HepG2 (cell line): ENCODE results near the gene APOLD1. TPM values are rescaled to one million over a fixed set of nuclear protein-coding genes. Genes with fewer than 3 reads are reported as not detected.

Source experiments
- ATAC-seq: fragments of 200-7000 bp; cut with Tn5 transposase; 3 replicates; pipeline ENCODE4 v1.9.1; 2020; ENCODE audit warnings: mild to moderate bottlenecking, moderate library complexity
- BruUV-seq: library from RNA; stranded (reverse); fragments of 400-500 nt; replicated peaks from 2 replicates; lab custom pipeline; 2021; lab: Mats Ljungman, UMichigan
- CTCF ChIA-PET: fragments of 300-600 bp; formaldehyde crosslinking; extraction: SDS; loops from one replicate; lab custom pipeline; 2021; ENCODE audit warnings: low total read pairs, inconsistent platforms, low intra/inter-chr PET ratio; lab: Yijun Ruan, JAX
- POLR2A ChIA-PET: fragments of 350-600 bp; sonication (Branson Sonifier 250); formaldehyde crosslinking; loops from one replicate; lab custom pipeline; 2020; ENCODE audit warnings: antibody characterized with exemption, inconsistent platforms; lab: Yijun Ruan, JAX
- DNase-seq: peaks from one replicate; pipeline ENCODE4 v3.0.0-alpha.2; 2015; ENCODE audit warnings: low spot score
- FAIRE-seq: peaks from 3 replicates; lab custom pipeline; 2011; peaks lifted over from hg19 to GRCh38; lab: Jason Lieb, UNC
- H2AFZ ChIP-seq: one replicate; pipeline ENCODE4 v1.6.1; 2011; ENCODE audit warnings: low read length, inconsistent platforms
- H3K27ac ChIP-seq: fragments of 300-600 bp; 3 replicates; pipeline ENCODE4 v1.8.0; 2011; ENCODE audit warnings: mixed run types, mild to moderate bottlenecking, mixed read lengths, low read length, inconsistent platforms; ENCODE audit not compliant: insufficient read depth; ENCODE audit errors: extremely low read length
- H3K27me3 ChIP-seq, 2 experiments: fragments of 200-600 bp in 1 of 2; 2 replicates in 1 of 2; 3 replicates in 1 of 2; pipeline versions ENCODE4 v1.6.0 to v1.8.0; 2011; ENCODE audit warnings: low read length in 2 of 2, mild to moderate bottlenecking in 2 of 2, moderate library complexity in 2 of 2, inconsistent platforms in 1 of 2; ENCODE audit not compliant: insufficient read depth in 2 of 2, control insufficient read depth in 1 of 2
- H3K36me3 ChIP-seq, 2 experiments: fragments of 200-600 bp in 1 of 2; replicated peaks in 1 of 2; 2 replicates in 1 of 2; 3 replicates in 1 of 2; pipeline versions ENCODE4 v1.5.1 to v1.8.0; 2011; ENCODE audit warnings: low read length in 2 of 2, inconsistent platforms in 1 of 2; ENCODE audit not compliant: insufficient read depth in 2 of 2, control insufficient read depth in 1 of 2
- H3K4me1 ChIP-seq: 2 replicates; pipeline ENCODE4 v1.5.1; 2012; ENCODE audit warnings: low read length, inconsistent platforms; ENCODE audit not compliant: insufficient read depth
- H3K4me2 ChIP-seq: 2 replicates; pipeline ENCODE4 v1.6.0; 2011; ENCODE audit warnings: low read depth, low read length, inconsistent platforms
- H3K4me3 ChIP-seq, 3 experiments: fragments of 200-600 bp in 1 of 3; sonication (generic), shearing (Covaris generic) in 1 of 3; replicated peaks in 1 of 3; 2 replicates each; pipeline ENCODE4 v1.5.1; 2011 to 2016; ENCODE audit warnings: low read length in 3 of 3, inconsistent platforms in 2 of 3, low read depth in 2 of 3, mild to moderate bottlenecking in 2 of 3, control low read depth in 1 of 3, mixed read lengths in 1 of 3; ENCODE audit not compliant: insufficient read depth in 1 of 3
- H3K79me2 ChIP-seq: one replicate; pipeline ENCODE4 v1.6.1; 2011; ENCODE audit warnings: low read length, inconsistent platforms; ENCODE audit not compliant: insufficient read depth
- H3K9ac ChIP-seq: 2 replicates; pipeline ENCODE4 v1.6.0; 2011; ENCODE audit warnings: mild to moderate bottlenecking, low read depth, low read length, inconsistent platforms; ENCODE audit not compliant: insufficient read depth
- H3K9me3 ChIP-seq: 2 replicates; pipeline ENCODE4 v1.5.1; 2012; ENCODE audit warnings: mild to moderate bottlenecking, low read length
- H4K20me1 ChIP-seq: 2 replicates; pipeline ENCODE4 v1.6.0; 2011; ENCODE audit warnings: inconsistent platforms, mild to moderate bottlenecking, low read length, moderate library complexity; ENCODE audit not compliant: insufficient read depth
- ATF6 ChIP-seq: sonication (generic); formaldehyde crosslinking; conservative IDR thresholded peaks from 2 replicates; pipeline ENCODE4 v1.4.0; 2020; ENCODE audit warnings: missing genetic modification reagents
- DR1 ChIP-seq: sonication (generic); formaldehyde crosslinking; IDR thresholded peaks from 2 replicates; pipeline ENCODE4 v1.8.0; 2021; ENCODE audit warnings: mild to moderate bottlenecking, missing genetic modification reagents, inconsistent platforms
- FOXJ3 ChIP-seq: sonication (generic); formaldehyde crosslinking; IDR thresholded peaks from 2 replicates; pipeline ENCODE4 v1.4.0; 2020; ENCODE audit warnings: missing genetic modification reagents, mild to moderate bottlenecking, borderline replicate concordance
- HIC2 ChIP-seq: sonication (generic); formaldehyde crosslinking; IDR thresholded peaks from 2 replicates; pipeline ENCODE4 v1.9.0; 2022; ENCODE audit warnings: low read depth, missing genetic modification reagents
- MYNN ChIP-seq: sonication (generic); formaldehyde crosslinking; IDR thresholded peaks from 2 replicates; pipeline ENCODE4 v1.4.0; 2020; ENCODE audit warnings: mild to moderate bottlenecking, low read depth, missing genetic modification reagents
- PRDM10 ChIP-seq: sonication (generic); formaldehyde crosslinking; IDR thresholded peaks from 2 replicates; pipeline ENCODE4 v1.4.0; 2020; ENCODE audit warnings: low read depth, missing genetic modification reagents
- SKI ChIP-seq: fragments of 450-650 bp; IDR thresholded peaks from one replicate; pipeline ENCODE4 v1.6.1; 2018; ENCODE audit warnings: mild to moderate bottlenecking; ENCODE audit not compliant: partially characterized antibody
- YY1 ChIP-seq: IDR thresholded peaks from 2 replicates; pipeline ENCODE4 v1.6.1; 2011; ENCODE audit warnings: low read length, low read depth, moderate library complexity, mild to moderate bottlenecking; ENCODE audit not compliant: insufficient read depth, insufficient replicate concordance
- ZNF234 ChIP-seq: sonication (generic); formaldehyde crosslinking; conservative IDR thresholded peaks from 2 replicates; pipeline ENCODE4 v1.5.1; 2020; ENCODE audit warnings: mild to moderate bottlenecking, missing genetic modification reagents
- ZNF501 ChIP-seq: sonication (generic); formaldehyde crosslinking; IDR thresholded peaks from 2 replicates; pipeline ENCODE4 v1.5.1; 2020; ENCODE audit warnings: mild to moderate bottlenecking, moderate library complexity, missing genetic modification reagents
- ZSCAN31 ChIP-seq: sonication (generic); formaldehyde crosslinking; IDR thresholded peaks from 2 replicates; pipeline ENCODE4 v1.5.0; 2020; ENCODE audit warnings: low read depth, mild to moderate bottlenecking, missing genetic modification reagents
- WGBS: methylation state at CpG from one replicate; pipeline ENCODE4 v1.1.6; 2017; ENCODE audit warnings: low lambda C conversion rate; 5-methylcytosine and 5-hydroxymethylcytosine counted together
- in situ Hi-C: cut with HindIII; loops from 2 replicates; pipeline ENCODE4 v1.10.0; 2017; ENCODE audit warnings: low pct_unique_long_range_greater_than_20kb; ENCODE audit not compliant: extremely low pct_ligation_motif_present
- intact Hi-C: fragments of 100-400 bp; cut with micrococcal nuclease; formaldehyde crosslinking; loops from one replicate; pipeline ENCODE4 v1.10.0; 2022; ENCODE audit not compliant: unreplicated experiment
- polyA plus RNA-seq, 8 experiments: library from polyadenylated mRNA; depleted of rRNA in 3 of 8; stranded (reverse) in 7 of 8; unstranded in 1 of 8; fragments of >200 nt; fragmentation: Illumina TruSeq in 4 of 8; extraction: Trizol in 4 of 8; gene quantifications; 2 replicates each; pipeline versions ENCODE4 v1.2.1 to v1.2.3, GENCODE V29; 2011 to 2016; ENCODE audit warnings: low read depth in 4 of 8, missing spikeins in 1 of 8, mixed read lengths in 1 of 8; ENCODE audit not compliant: insufficient read depth in 1 of 8
- total RNA-seq, 5 experiments: library from RNA; depleted of rRNA; stranded (reverse); fragments of >200 nt; fragmentation: Illumina TruSeq; extraction: Trizol; gene quantifications; 2 replicates each; pipeline ENCODE4 v1.2.3, GENCODE V29; 2016; ENCODE audit warnings: low read depth in 1 of 5
- TF ChIP-seq, protein P1 (sequence below): sonication (generic); formaldehyde crosslinking; IDR thresholded peaks from 2 replicates; pipeline ENCODE4 v1.8.0; 2022; ENCODE audit warnings: missing genetic modification reagents, low read depth, mild to moderate bottlenecking, borderline replicate concordance

Gene APOLD1
- total and polyA plus RNA-seq, 2 of the 13 experiments (the other 11 are each of a cell fraction or from before 2014, with no cell fraction given): 0.20 to 0.84 TPM

GRCh38 chr12:12745576-12746211, 39.8 kb upstream of the APOLD1 start (continued):
- TF ChIP-seq ZNF501 (CRISPR knock-in tag) (no peak), PRDM10 (CRISPR knock-in tag) (no peak), FOXJ3 (CRISPR knock-in tag) (no peak), MYNN (no peak), YY1 (no peak), HIC2 (CRISPR knock-in tag) (no peak)

DNA sequence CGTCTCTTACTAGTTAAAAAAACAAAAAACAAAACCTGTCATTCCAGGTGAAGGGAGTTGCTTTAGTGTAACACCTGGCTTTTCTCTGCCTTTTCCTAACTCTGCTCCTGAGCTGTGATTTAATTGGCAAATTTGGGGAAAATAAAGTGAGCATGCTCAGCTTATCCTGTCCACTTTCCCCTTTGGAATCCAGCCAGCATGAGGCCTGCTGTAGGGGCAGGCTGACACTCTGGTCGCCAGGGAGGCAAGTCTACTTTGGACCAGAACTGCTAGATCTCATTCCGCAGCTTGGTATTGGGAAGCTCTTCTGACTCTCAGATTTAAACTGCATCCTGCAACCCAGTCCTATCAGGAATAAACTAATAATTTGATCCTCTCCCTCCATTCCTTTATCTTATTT, 38.2 kb upstream of the APOLD1 start:
- ChIA-PET CTCF (no interaction called here), POLR2A (no interaction called here)
- intact Hi-C loops: no loop called here
- H3K27me3 ChIP-seq: no peaks in the 10 kb centered on the region
- H3K36me3 ChIP-seq: no peaks in the 10 kb centered on the region
- 47% methylated on average over 3 of the region's 3 CpGs for WGBS
- BruUV-seq: no TSS peak
- H4K20me1 ChIP-seq: no peaks in the 10 kb centered on the region
- no peak overlapping the region for H3K4me2 ChIP-seq
- H3K4me3 ChIP-seq: no peak overlapping the region
- in situ Hi-C loops: no loop called here
- H3K27ac ChIP-seq: no peak overlapping the region
- H3K9me3 ChIP-seq: no peaks in the 10 kb centered on the region
- no peak overlapping the region for H3K9ac ChIP-seq
- no peak for ATAC-seq
- no peak overlapping the region for H2AFZ ChIP-seq
- H3K4me1 ChIP-seq: peaks cover 26% of the 10 kb centered on the region; the same call in 1 of the 2 replicates
- DNase-seq: no peak
- FAIRE-seq: no peak
- H3K79me2 ChIP-seq: no peaks in the 10 kb centered on the region
- TF ChIP-seq ZNF234 (no peak), SKI (no peak), ATF6 (no peak), ZSCAN31 (no peak), DR1 (CRISPR knock-in tag) (no peak), HIC2 (CRISPR knock-in tag) (no peak)
- TF ChIP-seq, protein P1, sequence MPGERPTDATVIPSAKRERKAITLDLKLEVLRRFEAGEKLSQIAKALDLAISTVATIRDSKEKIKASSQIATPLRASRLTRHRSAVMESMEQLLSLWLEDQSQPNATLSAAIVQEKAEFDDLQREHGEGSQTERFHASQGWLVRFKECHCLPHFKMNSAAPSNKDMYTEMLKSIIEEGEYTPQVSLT (CRISPR knock-in tag): no peak
